Transverse colon (tissue), 4 donors: ENCODE results near the gene USP5.

Experiments used
- POLR2A ChIP-seq: fragments of 450-650 bp; IDR thresholded peaks from one replicate; pipeline ENCODE4 v1.6.1; 2016; ENCODE audit warnings: antibody characterized with exemption, mild to moderate bottlenecking, moderate library complexity
- POLR2AphosphoS5 ChIP-seq, 3 donors: sonication (generic); formaldehyde crosslinking; IDR thresholded peaks; one replicate each; pipeline ENCODE4 v1.6.1; 2016; ENCODE audit warnings: antibody characterized with exemption in 3 of 3
- TF ChIP-seq, protein P1 (sequence below), 5 experiments: fragments of 200-600 bp in 3 of 5; fragments of 450-650 bp in 2 of 5; sonication (generic) in 3 of 5; IDR thresholded peaks; 1 replicate in 2 of 5; 2 replicates in 3 of 5; pipeline ENCODE4 v1.5.1; 2016 to 2017; ENCODE audit warnings: antibody characterized with exemption in 5 of 5, inconsistent platforms in 3 of 5, mild to moderate bottlenecking in 2 of 5, moderate library complexity in 1 of 5

DNA sequence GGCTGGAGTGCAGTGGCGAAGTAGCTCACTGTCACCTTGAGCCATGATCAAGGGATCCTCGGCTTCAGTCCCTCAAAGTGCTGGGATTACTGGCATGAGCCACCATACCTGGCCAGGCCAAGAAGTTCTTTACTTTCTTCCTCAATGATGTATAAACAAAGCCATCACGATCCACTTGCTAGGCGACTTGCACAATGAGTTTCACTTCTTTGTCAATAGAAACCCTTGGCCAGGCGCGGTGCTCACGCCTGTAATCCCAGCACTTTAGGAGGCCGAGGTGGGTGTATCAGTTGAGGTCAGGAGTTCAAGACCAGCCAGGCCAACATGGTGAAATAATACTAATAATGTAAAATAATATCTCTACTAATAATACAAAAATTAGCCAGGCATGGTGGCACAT, 35.5 kb downstream of the USP5 start:
- TF ChIP-seq POLR2A (no peak), POLR2AphosphoS5 (IDR thresholded peaks at IDR 0.05) (no peak)
- TF ChIP-seq, protein P1, sequence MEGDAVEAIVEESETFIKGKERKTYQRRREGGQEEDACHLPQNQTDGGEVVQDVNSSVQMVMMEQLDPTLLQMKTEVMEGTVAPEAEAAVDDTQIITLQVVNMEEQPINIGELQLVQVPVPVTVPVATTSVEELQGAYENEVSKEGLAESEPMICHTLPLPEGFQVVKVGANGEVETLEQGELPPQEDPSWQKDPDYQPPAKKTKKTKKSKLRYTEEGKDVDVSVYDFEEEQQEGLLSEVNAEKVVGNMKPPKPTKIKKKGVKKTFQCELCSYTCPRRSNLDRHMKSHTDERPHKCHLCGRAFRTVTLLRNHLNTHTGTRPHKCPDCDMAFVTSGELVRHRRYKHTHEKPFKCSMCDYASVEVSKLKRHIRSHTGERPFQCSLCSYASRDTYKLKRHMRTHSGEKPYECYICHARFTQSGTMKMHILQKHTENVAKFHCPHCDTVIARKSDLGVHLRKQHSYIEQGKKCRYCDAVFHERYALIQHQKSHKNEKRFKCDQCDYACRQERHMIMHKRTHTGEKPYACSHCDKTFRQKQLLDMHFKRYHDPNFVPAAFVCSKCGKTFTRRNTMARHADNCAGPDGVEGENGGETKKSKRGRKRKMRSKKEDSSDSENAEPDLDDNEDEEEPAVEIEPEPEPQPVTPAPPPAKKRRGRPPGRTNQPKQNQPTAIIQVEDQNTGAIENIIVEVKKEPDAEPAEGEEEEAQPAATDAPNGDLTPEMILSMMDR (IDR thresholded peaks at IDR 0.05), result no peak
